OCI-LY3 (cell line): Measurements from ENCODE around the gene MYO5A.
A peak's percentile ranks its signal among the peaks of the same experiment; 100 is the strongest.

Experiments
- H2AFZ ChIP-seq: fragments of 200-600, 300-600 bp; shearing (Covaris generic); 2 replicates; pipeline ENCODE4 v1.6.0; 2014; ENCODE audit warnings: antibody characterized with exemption, low read depth, low read length
- H3K27ac ChIP-seq: fragments of 200-600, 300-600 bp; sonication (generic); 2 replicates; pipeline ENCODE4 v1.5.1; 2014; ENCODE audit warnings: mild to moderate bottlenecking, low read length, moderate library complexity, mixed read lengths
- H3K27me3 ChIP-seq: fragments of 200-600, 300-600 bp; sonication (generic); 2 replicates; pipeline ENCODE4 v1.6.1; 2014; ENCODE audit warnings: low read depth, low read length, mixed read lengths
- H3K36me3 ChIP-seq: fragments of 200-600, 300-600 bp; sonication (generic); replicated peaks from 2 replicates; pipeline ENCODE3; 2014; ENCODE audit warnings: low read depth, low read length, mixed read lengths
- H3K4me1 ChIP-seq: fragments of 300-600, 200-600 bp; sonication (generic); 2 replicates; pipeline ENCODE4 v1.6.1; 2014; ENCODE audit warnings: low read length, mixed read lengths
- H3K4me2 ChIP-seq: fragments of 200-600, 300-600 bp; sonication (generic); 2 replicates; pipeline ENCODE4 v1.6.1; 2014; ENCODE audit warnings: low read length, mixed read lengths
- H3K4me3 ChIP-seq: fragments of 300-600, 200-600 bp; sonication (generic); 2 replicates; pipeline ENCODE4 v1.5.1; 2014; ENCODE audit warnings: antibody characterized with exemption, mild to moderate bottlenecking, low read length, moderate library complexity
- H3K79me2 ChIP-seq: fragments of 300-600, 200-600 bp; shearing (Covaris generic); 2 replicates; pipeline ENCODE4 v1.6.1; 2014; ENCODE audit warnings: mild to moderate bottlenecking, low read length, mixed read lengths
- H3K9ac ChIP-seq: fragments of 300-600, 200-600 bp; shearing (Covaris generic); 2 replicates; pipeline ENCODE4 v1.6.0; 2014; ENCODE audit warnings: mild to moderate bottlenecking, low read length, moderate library complexity
- H3K9me3 ChIP-seq: fragments of 200-600, 300-600 bp; shearing (Covaris generic); 2 replicates; pipeline ENCODE4 v1.6.1; 2014; ENCODE audit warnings: low read length, mixed read lengths; ENCODE audit not compliant: insufficient read depth
- H4K20me1 ChIP-seq: fragments of 200-600, 300-600 bp; sonication (generic); 2 replicates; pipeline ENCODE4 v1.6.1; 2016; ENCODE audit warnings: low read length, mixed read lengths; ENCODE audit not compliant: insufficient read depth
- EZH2phosphoT487 ChIP-seq: fragments of 200-600 bp; shearing (Covaris generic); IDR thresholded peaks from 2 replicates; pipeline ENCODE4 v1.6.1; 2018; ENCODE audit warnings: antibody characterized with exemption, mixed run types, low read depth
- TF ChIP-seq, protein P1 (sequence below): fragments of 200-600, 300-600 bp; sonication (generic); IDR thresholded peaks from 2 replicates; pipeline ENCODE4 v1.5.1; 2014; ENCODE audit warnings: antibody characterized with exemption, low read length, low read depth

The MYO5A gene

DNA sequence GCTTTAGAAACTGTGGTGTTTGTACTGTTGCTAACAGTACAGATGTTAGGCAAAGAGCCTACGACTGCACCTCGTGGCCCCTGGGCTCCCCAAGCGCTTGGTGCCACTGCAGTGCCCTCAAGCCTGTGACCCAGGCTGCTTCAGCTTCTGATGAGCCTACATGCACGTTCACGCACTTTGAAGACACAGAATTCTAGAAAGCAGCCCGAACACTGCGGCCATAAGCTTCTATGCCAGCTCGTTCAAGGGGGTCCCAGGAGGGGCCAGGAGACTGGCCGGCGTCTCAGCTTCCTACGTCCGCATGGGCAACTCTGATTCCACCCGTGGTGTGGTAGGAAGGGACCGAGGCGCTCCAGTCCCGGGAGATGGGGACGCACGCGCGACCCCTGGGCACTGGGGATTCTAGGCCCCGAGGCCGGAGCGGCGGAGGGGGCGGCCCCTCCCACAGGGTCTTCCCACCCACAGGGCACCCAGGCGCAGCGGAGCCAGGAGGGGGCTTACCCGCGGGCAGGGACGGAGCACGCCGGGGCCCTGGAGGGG is 233.7 kb downstream of the MYO5A start:
- Histone ChIP-seq H3K9ac (peak overlapping the region; percentile 28; the same call in 1 of the 2 replicates), H3K9me3 (no peaks in the 10 kb centered on the region), H3K79me2 (no peaks in the 10 kb centered on the region), H2AFZ (no peak overlapping the region), H3K36me3 (no peaks in the 10 kb centered on the region), H3K27ac (no peak overlapping the region), H3K4me2 (peak overlapping the region; percentile 69), H3K27me3 (peaks cover 4% of the 10 kb centered on the region; the same call in 1 of the 2 replicates), H3K4me3 (peak overlapping the region; percentile 75), H4K20me1 (no peaks in the 10 kb centered on the region), H3K4me1 (peaks cover 42% of the 10 kb centered on the region)
- TF ChIP-seq, protein P1, sequence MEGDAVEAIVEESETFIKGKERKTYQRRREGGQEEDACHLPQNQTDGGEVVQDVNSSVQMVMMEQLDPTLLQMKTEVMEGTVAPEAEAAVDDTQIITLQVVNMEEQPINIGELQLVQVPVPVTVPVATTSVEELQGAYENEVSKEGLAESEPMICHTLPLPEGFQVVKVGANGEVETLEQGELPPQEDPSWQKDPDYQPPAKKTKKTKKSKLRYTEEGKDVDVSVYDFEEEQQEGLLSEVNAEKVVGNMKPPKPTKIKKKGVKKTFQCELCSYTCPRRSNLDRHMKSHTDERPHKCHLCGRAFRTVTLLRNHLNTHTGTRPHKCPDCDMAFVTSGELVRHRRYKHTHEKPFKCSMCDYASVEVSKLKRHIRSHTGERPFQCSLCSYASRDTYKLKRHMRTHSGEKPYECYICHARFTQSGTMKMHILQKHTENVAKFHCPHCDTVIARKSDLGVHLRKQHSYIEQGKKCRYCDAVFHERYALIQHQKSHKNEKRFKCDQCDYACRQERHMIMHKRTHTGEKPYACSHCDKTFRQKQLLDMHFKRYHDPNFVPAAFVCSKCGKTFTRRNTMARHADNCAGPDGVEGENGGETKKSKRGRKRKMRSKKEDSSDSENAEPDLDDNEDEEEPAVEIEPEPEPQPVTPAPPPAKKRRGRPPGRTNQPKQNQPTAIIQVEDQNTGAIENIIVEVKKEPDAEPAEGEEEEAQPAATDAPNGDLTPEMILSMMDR, result no peak
- TF ChIP-seq EZH2phosphoT487, result no peak

- Histone ChIP-seq H3K9me3 (no peaks in the 10 kb centered on the region), H3K27me3 (peaks cover 4% of the 10 kb centered on the region; the same call in 1 of the 2 replicates), H3K4me1 (peaks cover 52% of the 10 kb centered on the region), H2AFZ (no peak overlapping the region), H3K79me2 (no peaks in the 10 kb centered on the region), H3K4me2 (peak overlapping the region; percentile 19; the same call in 1 of the 2 replicates), H4K20me1 (no peaks in the 10 kb centered on the region), H3K36me3 (no peaks in the 10 kb centered on the region), H3K4me3 (no peak overlapping the region), H3K27ac (no peak overlapping the region), H3K9ac (no peak overlapping the region; the same call in 1 of the 2 replicates)
- TF ChIP-seq, protein P1, result peak; percentile 34
- no peak for TF ChIP-seq EZH2phosphoT487
Observed at GRCh38 chr15:52292780-52293392, 235.8 kb downstream of the MYO5A start.

- no peaks in the 10 kb centered on the region for H4K20me1 ChIP-seq
- H3K4me3 ChIP-seq, result peak overlapping the region; percentile 4; the same call in 1 of the 2 replicates
- peak overlapping the region; percentile 58 for H2AFZ ChIP-seq
- no peaks in the 10 kb centered on the region for H3K36me3 ChIP-seq
- H3K27ac ChIP-seq, result peak overlapping the region; percentile 88
- peak overlapping the region; percentile 54 for H3K4me2 ChIP-seq
- H3K4me1 ChIP-seq, result peaks cover 52% of the 10 kb centered on the region
- no peaks in the 10 kb centered on the region for H3K9me3 ChIP-seq
- TF ChIP-seq EZH2phosphoT487, result no peak
- TF ChIP-seq, protein P1, result no peak
- H3K79me2 ChIP-seq, result no peaks in the 10 kb centered on the region
- peaks cover 4% of the 10 kb centered on the region; the same call in 1 of the 2 replicates for H3K27me3 ChIP-seq
- peak overlapping the region; percentile 52 for H3K9ac ChIP-seq
Observed at GRCh38 chr15:52291204-52291603, 237.5 kb downstream of the MYO5A start.

- Histone ChIP-seq H4K20me1 (no peaks in the 10 kb centered on the region), H3K4me3 (peak overlapping the region; percentile 4; the same call in 1 of the 2 replicates), H3K4me1 (peaks cover 52% of the 10 kb centered on the region), H3K4me2 (peak overlapping the region; percentile 54), H3K27ac (peak overlapping the region; percentile 88), H3K9ac (peak overlapping the region; percentile 52), H2AFZ (peak overlapping the region; percentile 58), H3K9me3 (no peaks in the 10 kb centered on the region), H3K79me2 (no peaks in the 10 kb centered on the region), H3K36me3 (no peaks in the 10 kb centered on the region), H3K27me3 (peaks cover 4% of the 10 kb centered on the region; the same call in 1 of the 2 replicates)
- no peak for TF ChIP-seq EZH2phosphoT487
- TF ChIP-seq, protein P1, result no peak
Observed at GRCh38 chr15:52290800-52291199, 237.9 kb downstream of the MYO5A start.
